22Rv1 (cell line): ENCODE data around the gene POMT2.

ENCODE experiments used
- CTCF ChIP-seq: fragments of 450-650 bp; IDR thresholded peaks from 2 replicates; pipeline ENCODE4 v1.5.1; 2017; ENCODE audit warnings: mild to moderate bottlenecking
- ZFX ChIP-seq: fragments of 450-650 bp; IDR thresholded peaks from 2 replicates; pipeline ENCODE4 v1.6.1; 2017; ENCODE audit warnings: antibody characterized with exemption, borderline replicate concordance

- TF ChIP-seq CTCF: no peak
- TF ChIP-seq ZFX: no peak
Observed at GRCh38 chr14:77353469-77354141, 32.9 kb upstream of the POMT2 start.
